Panc1 (cell line): ENCODE results near the gene GAREM2.
"Not testable (repeated sequence)": the region's sequence is repeated elsewhere in the genome, so short reads cannot be mapped to it uniquely, and the experiment has no call there.

Experiments used
- CTCF ChIP-seq: fragments of 450-650 bp; IDR thresholded peaks from 2 replicates; pipeline ENCODE4 v1.5.1; 2017; ENCODE audit warnings: mild to moderate bottlenecking
- REST ChIP-seq, 2 experiments: IDR thresholded peaks; 2 replicates each; pipeline ENCODE4 v1.6.1; 2011 to 2012; ENCODE audit warnings: low read depth in 2 of 2, control low read depth in 1 of 2, low read length in 1 of 2, mild to moderate bottlenecking in 1 of 2, moderate library complexity in 1 of 2; ENCODE audit not compliant: insufficient read depth in 1 of 2

GRCh38 chr2:26166541-26166940 lies 6.3 kb upstream of the GAREM2 start:
- not testable (repeated sequence) for TF ChIP-seq REST (IDR thresholded peaks at IDR 0.05; ENCODE audit: insufficient read depth in 1 of 2, low read depth in 2 of 2, low read length in 1 of 2); CTCF
